Glutamatergic neuron (in vitro differentiated cells): ENCODE results near the gene KCNIP1. TPM values are rescaled to one million over a fixed set of nuclear protein-coding genes. Genes with fewer than 3 reads are reported as not detected.
A peak's percentile ranks its signal among the peaks of the same experiment; 100 is the strongest.

ENCODE experiments used
- DNase-seq: peaks from one replicate; pipeline ENCODE4 v3.0.0; 2022
- H3K27ac Mint-ChIP-seq: one replicate; pipeline ENCODE4 v1.8.0; 2020; ENCODE audit warnings: mild to moderate bottlenecking, mixed read lengths, inconsistent platforms; ENCODE audit not compliant: unreplicated experiment
- H3K27me3 Mint-ChIP-seq: one replicate; pipeline ENCODE4 v1.8.0; 2020; ENCODE audit warnings: mild to moderate bottlenecking, moderate library complexity, mixed read lengths, inconsistent platforms; ENCODE audit not compliant: unreplicated experiment
- H3K36me3 Mint-ChIP-seq: one replicate; pipeline ENCODE4 v1.8.0; 2020; ENCODE audit warnings: mild to moderate bottlenecking, mixed read lengths, inconsistent platforms; ENCODE audit not compliant: unreplicated experiment
- H3K4me1 Mint-ChIP-seq: one replicate; pipeline ENCODE4 v1.8.0; 2020; ENCODE audit warnings: mild to moderate bottlenecking, low read depth, mixed read lengths, inconsistent platforms; ENCODE audit not compliant: unreplicated experiment
- H3K4me3 Mint-ChIP-seq: one replicate; pipeline ENCODE4 v1.8.0; 2020; ENCODE audit warnings: mild to moderate bottlenecking, mixed read lengths, inconsistent platforms; ENCODE audit not compliant: unreplicated experiment
- H3K9me3 Mint-ChIP-seq: one replicate; pipeline ENCODE4 v1.8.0; 2020; ENCODE audit warnings: mild to moderate bottlenecking, moderate library complexity, mixed read lengths, inconsistent platforms; ENCODE audit not compliant: unreplicated experiment
- CTCF ChIP-seq: fragments of 200-600 bp; sonication (generic); IDR thresholded peaks from one replicate; pipeline ENCODE4 v1.5.0; 2021; ENCODE audit not compliant: partially characterized antibody, unreplicated experiment
- total RNA-seq: library from RNA; stranded (reverse); fragmentation: NEBNext Ultra II Directional; extraction: Animal tissue kit (Norgen Biotek cat#: 25700); gene quantifications from one replicate; pipeline ENCODE4 v1.2.1, GENCODE V29; 2021; ENCODE audit not compliant: unreplicated experiment

Gene KCNIP1
- total RNA-seq, 1 donor from 2014 or later: 0.47 TPM

GRCh38 chr5:170504616-170505266, 921 bp downstream of the KCNIP1 start:
- peaks cover 6% of the 10 kb centered on the region for H3K4me1 Mint-ChIP-seq
- H3K9me3 Mint-ChIP-seq: peaks cover 7% of the 10 kb centered on the region
- no peaks in the 10 kb centered on the region for H3K36me3 Mint-ChIP-seq
- H3K4me3 Mint-ChIP-seq: peak overlapping the region; percentile 34
- H3K27me3 Mint-ChIP-seq: peaks cover 19% of the 10 kb centered on the region
- no peak for DNase-seq
- no peak for TF ChIP-seq CTCF
- H3K27ac Mint-ChIP-seq: no peak overlapping the region

GRCh38 chr5:170508036-170508435, 4.2 kb downstream of the KCNIP1 start:
- Mint-ChIP-seq H3K4me1 (peaks cover 3% of the 10 kb centered on the region), H3K27ac (no peak overlapping the region), H3K9me3 (peaks cover 2% of the 10 kb centered on the region)

DNA sequence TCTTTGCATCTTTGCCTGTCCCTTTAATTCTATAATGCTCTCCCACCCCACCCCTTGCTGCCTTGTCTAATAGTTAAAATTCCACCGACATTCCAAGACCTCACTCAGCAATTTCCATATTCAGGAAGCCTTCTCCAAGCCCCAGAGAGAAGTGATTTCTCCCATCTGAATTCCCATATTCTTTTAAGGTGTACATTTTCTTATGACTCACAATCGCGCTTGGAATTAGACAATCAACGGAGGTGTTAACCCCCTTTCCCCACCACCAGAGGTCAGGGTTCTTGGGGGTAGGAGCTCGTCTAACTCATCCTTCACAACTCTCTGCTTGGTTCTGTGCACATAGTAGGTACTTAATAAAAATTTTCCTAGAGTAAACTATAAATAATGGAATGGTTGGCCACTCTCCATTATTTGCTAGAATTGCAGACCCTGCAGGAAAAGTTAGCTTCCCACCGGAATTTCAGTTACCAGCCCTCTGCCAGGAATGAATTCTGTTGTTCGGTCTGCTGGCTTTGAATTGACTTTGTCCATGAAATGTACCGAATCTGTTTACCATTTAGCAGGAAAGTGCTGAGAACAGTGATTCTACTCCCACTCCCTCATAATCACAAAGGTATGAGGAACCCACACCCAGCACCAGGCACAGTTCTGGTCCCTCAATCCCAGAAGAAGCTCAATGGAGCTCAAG, 5.0 kb downstream of the KCNIP1 start:
- H3K36me3 Mint-ChIP-seq: no peaks in the 10 kb centered on the region
- H3K4me1 Mint-ChIP-seq: no peaks in the 10 kb centered on the region
- no peak overlapping the region for H3K27ac Mint-ChIP-seq
- DNase-seq: no peak
- no peak overlapping the region for H3K4me3 Mint-ChIP-seq
- peak; percentile 21 for TF ChIP-seq CTCF
- H3K9me3 Mint-ChIP-seq: no peaks in the 10 kb centered on the region
- peaks cover 6% of the 10 kb centered on the region for H3K27me3 Mint-ChIP-seq

More at GRCh38 chr5:170508036-170508435, 4.2 kb downstream of the KCNIP1 start:
- no peak for TF ChIP-seq CTCF
- Mint-ChIP-seq H3K36me3 (no peaks in the 10 kb centered on the region), H3K4me3 (no peak overlapping the region), H3K27me3 (peaks cover 9% of the 10 kb centered on the region)
- no peak for DNase-seq

DNA sequence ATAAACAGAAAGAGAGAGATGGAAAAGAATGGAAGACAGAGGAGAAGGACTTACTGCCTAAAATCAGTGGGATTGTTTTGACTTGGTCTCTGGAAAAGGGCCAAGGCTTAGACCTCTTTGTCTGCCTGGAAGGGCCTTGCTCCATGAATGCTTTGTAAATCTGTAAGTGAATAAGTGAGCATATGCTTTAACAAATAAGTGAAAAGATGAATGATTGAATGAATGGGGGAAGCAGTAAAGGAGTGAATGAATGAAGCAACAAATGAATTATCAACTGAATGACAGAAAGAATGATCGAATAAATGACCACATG, 5.5 kb downstream of the KCNIP1 start:
- no peaks in the 10 kb centered on the region for H3K36me3 Mint-ChIP-seq
- no peak overlapping the region for H3K27ac Mint-ChIP-seq
- H3K9me3 Mint-ChIP-seq: no peaks in the 10 kb centered on the region
- H3K4me1 Mint-ChIP-seq: no peaks in the 10 kb centered on the region
- H3K4me3 Mint-ChIP-seq: no peak overlapping the region
- peaks cover 6% of the 10 kb centered on the region for H3K27me3 Mint-ChIP-seq
- no peak for DNase-seq
- TF ChIP-seq CTCF: no peak

DNA sequence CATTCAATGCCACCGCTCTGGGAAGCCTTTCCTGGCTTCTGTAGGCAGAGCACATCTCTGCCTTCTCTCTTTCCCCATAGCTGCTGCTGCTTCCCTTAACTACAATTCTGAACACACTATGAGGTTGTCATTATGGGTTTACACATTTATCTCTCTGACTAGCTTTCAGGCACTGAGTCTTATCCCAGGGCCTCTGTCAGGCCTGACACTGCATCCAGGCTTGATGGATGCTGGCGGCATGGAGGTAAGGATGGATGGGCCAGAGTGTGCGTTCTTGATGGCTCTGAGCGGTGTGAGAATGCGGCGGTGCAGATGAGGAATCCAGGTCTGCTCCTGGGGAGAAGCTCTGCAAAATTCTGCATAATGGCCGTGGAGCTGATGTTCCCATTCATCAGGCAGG, 6.3 kb downstream of the KCNIP1 start:
- TF ChIP-seq CTCF: no peak
- Mint-ChIP-seq H3K27me3 (peaks cover 3% of the 10 kb centered on the region), H3K9me3 (no peaks in the 10 kb centered on the region), H3K4me1 (no peaks in the 10 kb centered on the region), H3K27ac (no peak overlapping the region), H3K36me3 (no peaks in the 10 kb centered on the region), H3K4me3 (no peak overlapping the region)
- DNase-seq: no peak
